HepG2 (cell line): ENCODE results near the gene TOB1. TPM values are rescaled to one million over a fixed set of nuclear protein-coding genes. Genes with fewer than 3 reads are reported as not detected.

Source experiments
- AHR ChIP-seq: IDR thresholded peaks from 2 replicates; pipeline ENCODE4 v1.6.1; 2018; ENCODE audit warnings: missing genetic modification reagents, missing compliant biosample characterization
- ARNT2 ChIP-seq: sonication (generic); formaldehyde crosslinking; IDR thresholded peaks from 2 replicates; pipeline ENCODE4 v1.8.0; 2022; ENCODE audit warnings: mild to moderate bottlenecking, low read depth, missing genetic modification reagents, moderate library complexity
- CBX5 ChIP-seq: sonication (generic); formaldehyde crosslinking; IDR thresholded peaks from 2 replicates; pipeline ENCODE4 v1.4.0; 2020; ENCODE audit warnings: missing genetic modification reagents, borderline replicate concordance
- CCDC6 ChIP-seq: sonication (generic); formaldehyde crosslinking; IDR thresholded peaks from 2 replicates; pipeline ENCODE4 v1.8.1; 2022; ENCODE audit warnings: mild to moderate bottlenecking, missing genetic modification reagents, moderate library complexity
- HNRNPK ChIP-seq: fragments of 200-400 bp; formaldehyde crosslinking; IDR thresholded peaks from 2 replicates; pipeline ENCODE4 v1.6.1; 2018; ENCODE audit warnings: low read length, low read depth, moderate library complexity, mild to moderate bottlenecking; ENCODE audit not compliant: poor library complexity, severe bottlenecking
- KDM3A ChIP-seq: IDR thresholded peaks from 2 replicates; pipeline ENCODE4 v1.6.1; 2018; ENCODE audit warnings: low read depth, missing compliant biosample characterization
- MED13 ChIP-seq: sonication (generic); formaldehyde crosslinking; IDR thresholded peaks from 2 replicates; pipeline ENCODE4 v1.5.0; 2020; ENCODE audit warnings: missing genetic modification reagents
- MEIS1 ChIP-seq: sonication (generic); formaldehyde crosslinking; IDR thresholded peaks from 2 replicates; pipeline ENCODE4 v1.9.0; 2021; ENCODE audit warnings: mild to moderate bottlenecking, missing genetic modification reagents, moderate library complexity, borderline replicate concordance
- MZF1 ChIP-seq: sonication (generic); formaldehyde crosslinking; IDR thresholded peaks from 2 replicates; pipeline ENCODE4 v1.8.1; 2023; ENCODE audit warnings: mild to moderate bottlenecking, missing genetic modification reagents, borderline replicate concordance
- PHF21A ChIP-seq: sonication (generic); formaldehyde crosslinking; IDR thresholded peaks from 2 replicates; pipeline ENCODE4 v1.5.0; 2020; ENCODE audit warnings: mild to moderate bottlenecking, missing genetic modification reagents
- SIX1 ChIP-seq: sonication (generic); formaldehyde crosslinking; IDR thresholded peaks from 2 replicates; pipeline ENCODE4 v1.4.0; 2020; ENCODE audit warnings: missing genetic modification reagents, borderline replicate concordance
- SP2 ChIP-seq: sonication (generic); formaldehyde crosslinking; IDR thresholded peaks from 2 replicates; pipeline ENCODE4 v1.5.1; 2020; ENCODE audit warnings: mild to moderate bottlenecking, missing genetic modification reagents
- ZNF564 ChIP-seq: sonication (generic); formaldehyde crosslinking; IDR thresholded peaks from 2 replicates; pipeline ENCODE4 v1.8.1; 2023; ENCODE audit warnings: mild to moderate bottlenecking, missing genetic modification reagents
- ZNF577 ChIP-seq: sonication (generic); formaldehyde crosslinking; IDR thresholded peaks from 2 replicates; pipeline ENCODE4 v1.4.0; 2020; ENCODE audit warnings: mild to moderate bottlenecking, low read depth, missing genetic modification reagents, borderline replicate concordance
- ZNF660 ChIP-seq: sonication (generic); formaldehyde crosslinking; IDR thresholded peaks from 2 replicates; pipeline ENCODE4 v1.5.1; 2020; ENCODE audit warnings: mild to moderate bottlenecking, low read depth, missing genetic modification reagents, borderline replicate concordance
- polyA plus RNA-seq, 8 experiments: library from polyadenylated mRNA; depleted of rRNA in 3 of 8; stranded (reverse) in 7 of 8; unstranded in 1 of 8; fragments of >200 nt; fragmentation: Illumina TruSeq in 4 of 8; extraction: Trizol in 4 of 8; gene quantifications; 2 replicates each; pipeline versions ENCODE4 v1.2.1 to v1.2.3, GENCODE V29; 2011 to 2016; ENCODE audit warnings: low read depth in 4 of 8, missing spikeins in 1 of 8, mixed read lengths in 1 of 8; ENCODE audit not compliant: insufficient read depth in 1 of 8
- total RNA-seq, 5 experiments: library from RNA; depleted of rRNA; stranded (reverse); fragments of >200 nt; fragmentation: Illumina TruSeq; extraction: Trizol; gene quantifications; 2 replicates each; pipeline ENCODE4 v1.2.3, GENCODE V29; 2016; ENCODE audit warnings: low read depth in 1 of 5
- TF ChIP-seq, protein P1 (sequence below): sonication (generic); formaldehyde crosslinking; IDR thresholded peaks from 2 replicates; pipeline ENCODE4 v1.4.0; 2020; ENCODE audit warnings: mild to moderate bottlenecking, missing genetic modification reagents
- TF ChIP-seq, protein P2 (sequence below): sonication (generic); formaldehyde crosslinking; IDR thresholded peaks from 2 replicates; pipeline ENCODE4 v1.8.1; 2022; ENCODE audit warnings: low read depth, mild to moderate bottlenecking, missing genetic modification reagents
- TF ChIP-seq, protein P3 (sequence below): sonication (generic); formaldehyde crosslinking; IDR thresholded peaks from 2 replicates; pipeline ENCODE4 v1.8.1; 2023; ENCODE audit warnings: missing genetic modification reagents, inconsistent platforms, borderline replicate concordance

TOB1 gene
- total and polyA plus RNA-seq, 2 of the 13 experiments (the other 11 are each of a cell fraction or from before 2014, with no cell fraction given), result 21.9 to 57.7 TPM

DNA sequence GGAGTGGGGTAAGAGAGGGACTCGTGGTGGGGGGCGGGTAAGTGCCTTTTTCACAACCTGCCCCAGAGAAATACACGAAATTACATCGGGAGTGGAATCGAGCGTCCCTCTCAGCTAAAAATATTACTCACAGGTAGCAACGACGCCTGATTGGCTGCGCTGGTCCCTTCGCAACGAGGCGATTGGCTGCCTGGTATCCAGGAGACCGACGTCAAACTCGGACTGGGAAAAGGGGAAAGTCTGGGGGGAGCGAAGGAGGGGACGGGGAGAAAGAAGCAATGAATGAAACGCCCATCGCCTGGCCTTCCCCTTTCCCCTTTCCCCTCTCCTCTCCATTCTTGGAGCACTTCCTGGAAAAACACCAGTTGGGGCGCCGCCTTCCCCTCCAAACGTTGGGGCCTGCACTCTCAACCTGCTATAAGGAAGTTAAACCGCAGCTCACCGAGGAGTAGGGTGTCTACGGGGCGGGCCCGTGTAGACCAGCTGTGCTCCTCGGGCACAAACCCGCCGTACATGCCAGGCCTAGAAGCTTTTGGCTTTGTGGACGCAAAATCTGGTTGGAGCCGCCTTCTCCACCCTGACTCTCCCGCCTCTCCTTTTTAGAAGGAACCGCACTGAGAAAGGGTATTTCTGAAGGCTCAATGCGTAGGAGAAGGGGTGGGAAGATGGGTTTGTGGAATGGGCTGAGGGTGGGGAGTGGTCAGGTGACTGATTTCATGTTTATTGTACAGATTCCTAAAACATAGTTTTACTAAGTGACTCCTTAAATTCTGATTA lies 1.4 kb upstream of the TOB1 start (continued):
- TF ChIP-seq CBX5, result peak; percentile 80; the same call in 1 of the 2 replicates
- TF ChIP-seq KDM3A (CRISPR knock-in tag), result no peak; the same call in 1 of the 2 replicates
- TF ChIP-seq, protein P1, sequence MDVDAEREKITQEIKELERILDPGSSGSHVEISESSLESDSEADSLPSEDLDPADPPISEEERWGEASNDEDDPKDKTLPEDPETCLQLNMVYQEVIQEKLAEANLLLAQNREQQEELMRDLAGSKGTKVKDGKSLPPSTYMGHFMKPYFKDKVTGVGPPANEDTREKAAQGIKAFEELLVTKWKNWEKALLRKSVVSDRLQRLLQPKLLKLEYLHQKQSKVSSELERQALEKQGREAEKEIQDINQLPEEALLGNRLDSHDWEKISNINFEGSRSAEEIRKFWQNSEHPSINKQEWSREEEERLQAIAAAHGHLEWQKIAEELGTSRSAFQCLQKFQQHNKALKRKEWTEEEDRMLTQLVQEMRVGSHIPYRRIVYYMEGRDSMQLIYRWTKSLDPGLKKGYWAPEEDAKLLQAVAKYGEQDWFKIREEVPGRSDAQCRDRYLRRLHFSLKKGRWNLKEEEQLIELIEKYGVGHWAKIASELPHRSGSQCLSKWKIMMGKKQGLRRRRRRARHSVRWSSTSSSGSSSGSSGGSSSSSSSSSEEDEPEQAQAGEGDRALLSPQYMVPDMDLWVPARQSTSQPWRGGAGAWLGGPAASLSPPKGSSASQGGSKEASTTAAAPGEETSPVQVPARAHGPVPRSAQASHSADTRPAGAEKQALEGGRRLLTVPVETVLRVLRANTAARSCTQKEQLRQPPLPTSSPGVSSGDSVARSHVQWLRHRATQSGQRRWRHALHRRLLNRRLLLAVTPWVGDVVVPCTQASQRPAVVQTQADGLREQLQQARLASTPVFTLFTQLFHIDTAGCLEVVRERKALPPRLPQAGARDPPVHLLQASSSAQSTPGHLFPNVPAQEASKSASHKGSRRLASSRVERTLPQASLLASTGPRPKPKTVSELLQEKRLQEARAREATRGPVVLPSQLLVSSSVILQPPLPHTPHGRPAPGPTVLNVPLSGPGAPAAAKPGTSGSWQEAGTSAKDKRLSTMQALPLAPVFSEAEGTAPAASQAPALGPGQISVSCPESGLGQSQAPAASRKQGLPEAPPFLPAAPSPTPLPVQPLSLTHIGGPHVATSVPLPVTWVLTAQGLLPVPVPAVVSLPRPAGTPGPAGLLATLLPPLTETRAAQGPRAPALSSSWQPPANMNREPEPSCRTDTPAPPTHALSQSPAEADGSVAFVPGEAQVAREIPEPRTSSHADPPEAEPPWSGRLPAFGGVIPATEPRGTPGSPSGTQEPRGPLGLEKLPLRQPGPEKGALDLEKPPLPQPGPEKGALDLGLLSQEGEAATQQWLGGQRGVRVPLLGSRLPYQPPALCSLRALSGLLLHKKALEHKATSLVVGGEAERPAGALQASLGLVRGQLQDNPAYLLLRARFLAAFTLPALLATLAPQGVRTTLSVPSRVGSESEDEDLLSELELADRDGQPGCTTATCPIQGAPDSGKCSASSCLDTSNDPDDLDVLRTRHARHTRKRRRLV (CRISPR knock-in tag), result 0 out of 2 replicates have a peak, but pooled peaks have one; percentile 12
- TF ChIP-seq, protein P2, sequence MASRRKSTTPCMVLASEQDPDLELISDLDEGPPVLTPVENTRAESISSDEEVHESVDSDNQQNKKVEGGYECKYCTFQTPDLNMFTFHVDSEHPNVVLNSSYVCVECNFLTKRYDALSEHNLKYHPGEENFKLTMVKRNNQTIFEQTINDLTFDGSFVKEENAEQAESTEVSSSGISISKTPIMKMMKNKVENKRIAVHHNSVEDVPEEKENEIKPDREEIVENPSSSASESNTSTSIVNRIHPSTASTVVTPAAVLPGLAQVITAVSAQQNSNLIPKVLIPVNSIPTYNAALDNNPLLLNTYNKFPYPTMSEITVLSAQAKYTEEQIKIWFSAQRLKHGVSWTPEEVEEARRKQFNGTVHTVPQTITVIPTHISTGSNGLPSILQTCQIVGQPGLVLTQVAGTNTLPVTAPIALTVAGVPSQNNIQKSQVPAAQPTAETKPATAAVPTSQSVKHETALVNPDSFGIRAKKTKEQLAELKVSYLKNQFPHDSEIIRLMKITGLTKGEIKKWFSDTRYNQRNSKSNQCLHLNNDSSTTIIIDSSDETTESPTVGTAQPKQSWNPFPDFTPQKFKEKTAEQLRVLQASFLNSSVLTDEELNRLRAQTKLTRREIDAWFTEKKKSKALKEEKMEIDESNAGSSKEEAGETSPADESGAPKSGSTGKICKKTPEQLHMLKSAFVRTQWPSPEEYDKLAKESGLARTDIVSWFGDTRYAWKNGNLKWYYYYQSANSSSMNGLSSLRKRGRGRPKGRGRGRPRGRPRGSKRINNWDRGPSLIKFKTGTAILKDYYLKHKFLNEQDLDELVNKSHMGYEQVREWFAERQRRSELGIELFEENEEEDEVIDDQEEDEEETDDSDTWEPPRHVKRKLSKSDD (CRISPR knock-in tag), result 0 out of 2 replicates have a peak, but pooled peaks have one; percentile 81
- peak; percentile 35 for TF ChIP-seq HNRNPK
- TF ChIP-seq ZNF577, result 0 out of 2 replicates have a peak, but pooled peaks have one; percentile 1
- TF ChIP-seq, protein P3, sequence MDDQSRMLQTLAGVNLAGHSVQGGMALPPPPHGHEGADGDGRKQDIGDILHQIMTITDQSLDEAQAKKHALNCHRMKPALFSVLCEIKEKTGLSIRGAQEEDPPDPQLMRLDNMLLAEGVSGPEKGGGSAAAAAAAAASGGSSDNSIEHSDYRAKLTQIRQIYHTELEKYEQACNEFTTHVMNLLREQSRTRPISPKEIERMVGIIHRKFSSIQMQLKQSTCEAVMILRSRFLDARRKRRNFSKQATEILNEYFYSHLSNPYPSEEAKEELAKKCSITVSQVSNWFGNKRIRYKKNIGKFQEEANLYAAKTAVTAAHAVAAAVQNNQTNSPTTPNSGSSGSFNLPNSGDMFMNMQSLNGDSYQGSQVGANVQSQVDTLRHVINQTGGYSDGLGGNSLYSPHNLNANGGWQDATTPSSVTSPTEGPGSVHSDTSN (CRISPR knock-in tag), result 0 out of 2 replicates have a peak, but pooled peaks have one; percentile 9
- TF ChIP-seq MEIS1 (CRISPR knock-in tag), result no peak
- TF ChIP-seq SIX1 (CRISPR knock-in tag), result 0 out of 2 replicates have a peak, but pooled peaks have one; percentile 37
- TF ChIP-seq AHR (CRISPR knock-in tag), result peak; percentile 77; the same call in 1 of the 2 replicates
- TF ChIP-seq MZF1, result no peak
- TF ChIP-seq MED13 (CRISPR knock-in tag), result peak; percentile 73; the same call in 1 of the 2 replicates
- peak; percentile 86 for TF ChIP-seq CCDC6 (CRISPR knock-in tag)
- TF ChIP-seq ZNF564, result peak; percentile 77
- no peak; the same call in 1 of the 2 replicates for TF ChIP-seq ARNT2 (CRISPR knock-in tag)
- TF ChIP-seq SP2 (CRISPR knock-in tag), result peak; percentile 24; the same call in 1 of the 2 replicates
- TF ChIP-seq PHF21A (CRISPR knock-in tag), result peak; percentile 91
- TF ChIP-seq ZNF660 (CRISPR knock-in tag), result no peak
